HG03432 (cell line): ENCODE measurements around the gene NCBP3.

ENCODE experiments used
- ATAC-seq: cut with Tn5 transposase; IDR thresholded peaks from one replicate; pipeline ENCODE4 v1.9.1; 2021; ENCODE audit warnings: mild to moderate bottlenecking, moderate library complexity; ENCODE audit not compliant: unreplicated experiment

Gene NCBP3

GRCh38 chr17:3813171-3813570 lies 32.9 kb downstream of the NCBP3 start:
- ATAC-seq: no peak

DNA sequence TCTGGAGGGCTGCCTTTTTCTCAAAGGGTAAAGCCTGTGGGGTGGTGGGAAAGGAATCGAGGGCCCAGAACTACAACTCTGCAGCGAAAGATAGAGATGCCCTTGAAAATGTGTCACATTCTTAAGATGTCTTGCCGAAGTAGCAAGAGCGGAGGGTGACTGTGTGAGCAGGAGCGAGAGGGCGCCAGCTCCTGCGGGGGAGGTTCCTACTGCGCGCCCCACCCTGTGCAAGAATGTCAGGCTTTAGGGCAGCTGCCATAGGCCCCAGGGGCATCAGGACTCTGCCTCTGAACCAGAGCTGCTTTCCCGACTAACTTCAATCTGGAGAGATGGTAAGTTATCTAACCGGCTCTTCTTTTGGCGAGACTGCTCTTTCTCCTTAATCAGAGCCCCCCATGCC lies 33.3 kb downstream of the NCBP3 start:
- no peak for ATAC-seq

DNA sequence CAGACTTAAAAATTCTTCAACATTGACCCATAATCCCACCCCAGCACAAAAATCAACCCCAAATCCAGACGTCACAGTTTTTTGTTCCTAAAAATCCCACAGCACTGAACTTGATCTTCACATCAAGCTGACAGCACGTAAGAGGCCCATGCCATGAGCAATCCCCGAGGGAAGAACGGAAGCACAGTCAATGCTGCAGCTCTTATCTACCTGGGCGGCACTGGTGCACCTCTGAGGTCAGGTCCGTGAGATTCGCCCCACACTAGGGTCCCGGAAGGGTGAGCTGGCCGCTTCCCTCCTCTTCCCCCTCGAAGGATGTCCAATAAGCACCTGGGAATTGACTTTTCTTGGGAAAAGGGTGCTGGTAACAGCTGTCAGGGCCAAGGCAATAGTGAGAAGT lies 33.8 kb downstream of the NCBP3 start:
- ATAC-seq: no peak

GRCh38 chr17:3810019-3810418 lies 36.0 kb downstream of the NCBP3 start:
- ATAC-seq: no peak

DNA sequence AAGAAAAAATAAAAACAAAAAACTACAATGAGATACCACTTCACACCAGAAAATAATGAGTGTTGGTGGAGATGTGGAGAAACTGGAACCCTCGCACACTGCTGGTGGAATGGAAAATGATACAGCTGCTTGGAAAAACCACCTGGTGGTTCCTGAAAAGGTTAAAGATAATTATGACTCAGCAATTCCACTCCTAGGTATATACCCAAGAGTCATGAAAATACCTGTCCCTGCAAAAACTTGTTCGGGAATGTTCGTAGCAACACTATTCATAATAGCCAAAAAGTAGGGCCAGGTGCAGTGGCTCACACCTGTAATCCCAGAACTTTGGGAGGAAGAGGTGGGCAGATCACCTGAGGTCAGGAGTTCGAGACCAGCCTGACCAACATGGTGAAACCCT lies 36.9 kb downstream of the NCBP3 start:
- ATAC-seq: no peak

DNA sequence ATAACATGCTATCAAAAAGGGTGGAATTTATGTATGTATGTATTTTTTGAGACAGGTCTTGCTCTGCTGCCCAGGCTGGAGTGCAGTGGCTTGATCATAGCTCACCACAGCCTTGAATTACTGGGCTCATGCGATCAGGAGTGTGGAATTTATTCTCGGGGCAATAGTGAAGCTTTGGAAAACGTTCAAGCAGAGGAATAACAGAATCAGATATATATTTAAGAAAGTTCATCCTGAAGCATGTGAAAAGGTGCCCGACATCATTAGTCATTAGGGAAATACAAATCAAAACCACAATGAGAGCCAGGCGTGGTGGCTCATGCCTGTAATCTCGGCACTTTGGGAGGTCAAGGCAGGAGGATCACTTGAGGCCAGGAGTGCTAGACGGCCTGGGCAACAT lies 37.3 kb downstream of the NCBP3 start:
- ATAC-seq: no peak

GRCh38 chr17:3805581-3805980 lies 40.5 kb downstream of the NCBP3 start:
- ATAC-seq: no peak

- ATAC-seq: peak; percentile 85
Measured at GRCh38 chr17:3804503-3804931, 41.5 kb downstream of the NCBP3 start.

DNA sequence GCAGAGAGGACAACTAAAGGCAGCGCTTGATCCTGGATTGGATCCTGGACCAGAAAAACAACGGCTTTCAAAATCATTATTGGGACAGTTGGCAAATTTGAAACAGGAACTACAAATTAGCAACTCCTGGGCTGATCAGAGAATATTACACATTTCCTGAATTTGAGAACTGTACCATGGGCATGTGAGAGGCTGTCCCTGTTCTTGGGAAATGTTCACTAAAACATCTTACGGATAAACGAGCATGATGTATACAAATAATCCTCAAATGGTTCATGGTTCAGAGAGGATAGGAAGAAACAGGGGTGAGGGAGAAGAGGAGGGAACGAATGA lies 42.8 kb downstream of the NCBP3 start:
- no peak for ATAC-seq

GRCh38 chr17:3802461-3803307 lies 43.4 kb downstream of the NCBP3 start:
- no peak for ATAC-seq

- ATAC-seq: no peak
Measured at GRCh38 chr17:3801792-3802191, 44.3 kb downstream of the NCBP3 start.

DNA sequence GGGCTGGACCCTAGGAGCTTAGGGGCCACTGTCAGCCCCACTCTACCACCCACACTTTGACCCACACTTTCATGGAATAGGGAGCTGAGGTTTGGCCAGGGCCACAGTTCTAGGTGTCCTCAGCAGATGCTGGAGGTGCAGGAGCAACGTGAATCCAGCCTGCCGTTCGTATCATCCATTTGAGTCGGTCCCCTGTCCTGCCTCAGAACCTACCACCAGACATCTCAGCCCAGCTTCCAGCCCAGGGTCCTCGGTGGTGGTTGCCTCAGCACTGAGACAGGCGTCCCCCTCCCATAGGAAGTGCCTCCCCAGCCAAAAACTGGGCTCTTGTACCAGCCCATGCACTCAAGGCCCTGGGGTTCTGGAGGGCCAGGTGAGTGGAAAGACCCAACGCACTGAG lies 44.7 kb downstream of the NCBP3 start:
- ATAC-seq: no peak

DNA sequence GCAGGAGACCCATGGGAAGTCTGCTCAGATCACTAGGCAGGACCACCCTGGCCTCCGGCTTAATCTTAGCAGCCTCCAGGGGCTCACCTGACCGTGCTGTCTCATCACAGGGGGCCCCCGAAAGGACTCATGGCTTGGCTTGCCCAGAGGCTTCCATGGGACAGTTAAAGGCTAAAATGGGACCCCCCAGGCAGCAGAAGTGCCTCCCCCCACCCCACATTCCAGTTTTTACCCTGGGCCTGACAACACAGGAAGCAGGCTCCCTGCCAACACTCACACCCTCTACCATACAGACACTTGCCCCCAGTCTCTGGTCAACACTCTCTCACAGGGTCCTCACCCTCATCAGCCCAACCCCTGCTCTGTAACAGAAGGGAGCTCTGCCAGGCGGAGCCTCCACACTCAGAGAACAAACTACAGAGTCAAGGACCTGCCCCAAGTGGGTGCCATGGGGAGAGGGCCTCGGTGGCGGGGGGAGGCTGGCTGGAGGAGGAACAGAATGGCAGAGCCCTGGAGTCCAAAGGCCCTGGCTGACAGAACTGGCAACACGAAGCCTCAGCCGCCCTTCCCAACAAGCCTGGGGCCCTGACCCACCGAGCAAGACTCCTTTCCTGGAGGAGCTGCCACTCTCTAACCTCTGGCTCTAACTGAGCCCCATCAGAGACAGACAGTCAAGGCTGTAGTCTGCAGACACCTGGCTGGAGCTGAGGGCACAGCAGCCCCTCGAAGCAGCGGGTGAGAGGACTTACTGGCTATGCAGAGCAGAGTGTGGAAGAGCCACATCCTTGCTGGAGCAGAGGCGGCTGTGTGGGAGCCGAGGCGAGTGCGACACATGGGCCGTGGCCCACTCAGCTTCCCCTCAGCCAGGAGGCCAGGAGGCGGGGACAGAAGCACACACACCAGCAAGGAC lies 45.4 kb downstream of the NCBP3 start, which contains the start of gene ITGAE:
Gene ITGAE, minus strand, starts transcription at position 827 of the 910 bp plus-strand sequence. Its CDS starts 44 bp downstream, at position 783.
- ATAC-seq: no peak

GRCh38 chr17:3799181-3799945 lies 46.7 kb downstream of the NCBP3 start:
- no peak for ATAC-seq

GRCh38 chr17:3798273-3799180 lies 47.5 kb downstream of the NCBP3 start:
- ATAC-seq: no peak

GRCh38 chr17:3796822-3797170 lies 49.2 kb downstream of the NCBP3 start:
- peak; percentile 41 for ATAC-seq

DNA sequence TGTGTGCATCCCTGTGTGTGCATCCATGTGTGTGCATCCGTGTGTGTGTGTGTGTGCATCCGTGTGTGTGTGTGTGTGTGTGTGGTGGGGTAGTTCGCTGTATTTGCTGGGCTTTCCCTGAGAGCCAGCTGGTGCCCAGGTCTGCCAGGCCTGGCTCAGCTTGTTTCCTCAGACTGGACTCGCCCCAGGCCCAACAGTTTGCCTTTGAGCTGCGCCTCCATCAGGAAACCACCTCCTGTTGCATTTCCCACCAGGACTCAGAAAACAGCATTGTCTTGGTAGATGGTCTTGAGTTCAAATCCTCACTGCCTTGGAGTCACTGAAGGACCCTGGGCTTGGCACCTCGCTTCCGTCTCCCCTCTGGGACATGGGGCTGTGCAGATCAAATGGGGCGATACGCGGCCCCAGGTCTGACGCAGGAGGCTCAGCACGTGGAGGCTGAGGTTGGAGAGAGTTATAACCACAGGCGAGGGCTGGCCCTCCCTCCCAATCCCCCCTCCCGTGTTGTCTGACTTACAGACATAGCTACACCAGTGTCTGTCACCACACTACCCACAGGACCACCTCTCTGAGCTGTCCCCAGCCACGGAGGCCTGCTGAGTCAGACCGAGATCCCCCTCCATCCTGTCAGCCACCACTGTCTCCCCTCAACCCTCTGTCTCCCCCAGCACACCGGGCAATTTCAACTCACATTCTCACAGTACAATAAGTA lies 49.8 kb downstream of the NCBP3 start:
- ATAC-seq: peak; percentile 74

- ATAC-seq: no peak
Measured at GRCh38 chr17:3795390-3796102, 50.5 kb downstream of the NCBP3 start.
